ENCODE results near the gene AK9. TPM values are rescaled to one million over a fixed set of nuclear protein-coding genes. Genes with fewer than 3 reads are reported as not detected.

AK9 gene
- total RNA-seq, 4 donors from 2014 or later = 9.1 to 15.7 (median 13.2) TPM

- Histone ChIP-seq H3K9me3 (peaks cover 0 to 14% (median 0%) of the 10 kb centered on the region in 3 donors), H3K27ac (no peak overlapping the region), H3K4me3 (no peak overlapping the region), H3K36me3 (no peaks in the 10 kb centered on the region), H3K4me1 (no peaks in the 10 kb centered on the region), H3K27me3 (no peaks in the 10 kb centered on the region)
- WGBS, 2 donors (ENCODE audit: low coverage in 1 of 2) = 49 to 63% methylated on average over 2 to 3 of the region's 3 CpGs
- no peak for ATAC-seq
- TF ChIP-seq EP300 (IDR thresholded peaks at IDR 0.05) (no peak), POLR2AphosphoS5 (IDR thresholded peaks at IDR 0.05) (no peak), POLR2A (IDR thresholded peaks at IDR 0.05) (no peak)
- TF ChIP-seq, protein P1, sequence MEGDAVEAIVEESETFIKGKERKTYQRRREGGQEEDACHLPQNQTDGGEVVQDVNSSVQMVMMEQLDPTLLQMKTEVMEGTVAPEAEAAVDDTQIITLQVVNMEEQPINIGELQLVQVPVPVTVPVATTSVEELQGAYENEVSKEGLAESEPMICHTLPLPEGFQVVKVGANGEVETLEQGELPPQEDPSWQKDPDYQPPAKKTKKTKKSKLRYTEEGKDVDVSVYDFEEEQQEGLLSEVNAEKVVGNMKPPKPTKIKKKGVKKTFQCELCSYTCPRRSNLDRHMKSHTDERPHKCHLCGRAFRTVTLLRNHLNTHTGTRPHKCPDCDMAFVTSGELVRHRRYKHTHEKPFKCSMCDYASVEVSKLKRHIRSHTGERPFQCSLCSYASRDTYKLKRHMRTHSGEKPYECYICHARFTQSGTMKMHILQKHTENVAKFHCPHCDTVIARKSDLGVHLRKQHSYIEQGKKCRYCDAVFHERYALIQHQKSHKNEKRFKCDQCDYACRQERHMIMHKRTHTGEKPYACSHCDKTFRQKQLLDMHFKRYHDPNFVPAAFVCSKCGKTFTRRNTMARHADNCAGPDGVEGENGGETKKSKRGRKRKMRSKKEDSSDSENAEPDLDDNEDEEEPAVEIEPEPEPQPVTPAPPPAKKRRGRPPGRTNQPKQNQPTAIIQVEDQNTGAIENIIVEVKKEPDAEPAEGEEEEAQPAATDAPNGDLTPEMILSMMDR (IDR thresholded peaks at IDR 0.05) = no peak
Measured at GRCh38 chr6:109623288-109623687, 67.7 kb downstream of the AK9 start.

DNA sequence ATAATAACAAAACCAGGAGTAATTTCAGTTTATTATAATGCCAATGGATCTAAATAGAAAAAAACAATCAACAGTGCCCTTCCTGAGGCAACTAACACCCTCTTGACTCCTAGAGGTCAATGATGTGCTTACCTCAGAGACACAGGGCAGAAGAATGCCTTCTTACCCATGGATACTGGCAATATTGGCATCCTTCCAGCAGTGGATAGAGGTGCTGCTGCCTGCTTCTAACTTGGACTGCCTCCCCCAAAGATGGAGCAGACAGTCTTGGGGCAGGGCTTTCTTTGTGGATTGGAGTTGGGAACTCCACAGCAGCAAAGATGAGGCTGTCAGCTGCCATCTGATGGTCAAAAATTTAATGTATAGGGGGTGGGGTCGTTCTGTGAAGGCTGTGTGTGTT, 78.7 kb downstream of the AK9 start:
- H3K4me1 ChIP-seq = no peaks in the 10 kb centered on the region
- no peaks in the 10 kb centered on the region for H3K27me3 ChIP-seq

DNA sequence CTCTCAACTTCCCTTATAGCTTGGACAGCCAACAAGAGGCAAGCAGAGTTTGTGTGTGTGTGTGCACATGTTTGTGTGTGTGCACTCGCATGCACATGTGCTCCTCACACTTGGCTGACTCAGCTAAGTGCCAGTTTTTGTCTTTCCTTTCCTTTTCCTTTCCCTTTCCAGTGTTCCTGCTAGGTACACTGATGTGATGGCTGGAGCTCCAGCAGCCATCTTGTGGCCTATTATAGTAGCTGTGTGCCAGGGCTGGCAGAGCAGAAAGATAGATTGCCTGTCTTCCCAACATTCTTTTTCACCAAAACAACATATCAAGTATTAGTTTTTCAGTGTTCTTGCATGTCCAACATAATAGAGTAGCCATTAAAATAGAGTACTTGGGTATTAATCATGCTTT, 79.5 kb downstream of the AK9 start:
- H3K36me3 ChIP-seq = peaks cover 0 to 22% of the 10 kb centered on the region in 2 donors
- TF ChIP-seq POLR2A (IDR thresholded peaks at IDR 0.05) (no peak), EP300 (IDR thresholded peaks at IDR 0.05) (no peak), POLR2AphosphoS5 (IDR thresholded peaks at IDR 0.05) (no peak)
- TF ChIP-seq, protein P1 (IDR thresholded peaks at IDR 0.05) = no peak
- H3K27me3 ChIP-seq = no peaks in the 10 kb centered on the region
- no peak for ATAC-seq
- H3K4me3 ChIP-seq = no peak overlapping the region
- H3K9me3 ChIP-seq = peaks cover 0 to 5% (median 0%) of the 10 kb centered on the region in 3 donors
- no peaks in the 10 kb centered on the region for H3K4me1 ChIP-seq
- no peak overlapping the region for H3K27ac ChIP-seq
- WGBS, 2 donors (ENCODE audit: low coverage in 1 of 2) = 100% methylated on average over 1 of the region's 1 CpG; no CpG with 5 or more reads in 1 of the 2 donors

More for the DNA sequence above, 78.7 kb downstream of the AK9 start:
- ATAC-seq = no peak
- Histone ChIP-seq H3K27ac (no peak overlapping the region), H3K36me3 (peaks cover 0 to 18% of the 10 kb centered on the region in 2 donors), H3K4me3 (no peak overlapping the region), H3K9me3 (peaks cover 0 to 5% (median 0%) of the 10 kb centered on the region in 3 donors)
- 17 to 50% methylated on average over 1 of the region's 1 CpG for WGBS, 2 donors (ENCODE audit: low coverage in 1 of 2)
- TF ChIP-seq POLR2A (IDR thresholded peaks at IDR 0.05) = no peak
- TF ChIP-seq EP300 (IDR thresholded peaks at IDR 0.05) = no peak
- TF ChIP-seq, protein P1 (IDR thresholded peaks at IDR 0.05) = no peak
- no peak for TF ChIP-seq POLR2AphosphoS5 (IDR thresholded peaks at IDR 0.05)

DNA sequence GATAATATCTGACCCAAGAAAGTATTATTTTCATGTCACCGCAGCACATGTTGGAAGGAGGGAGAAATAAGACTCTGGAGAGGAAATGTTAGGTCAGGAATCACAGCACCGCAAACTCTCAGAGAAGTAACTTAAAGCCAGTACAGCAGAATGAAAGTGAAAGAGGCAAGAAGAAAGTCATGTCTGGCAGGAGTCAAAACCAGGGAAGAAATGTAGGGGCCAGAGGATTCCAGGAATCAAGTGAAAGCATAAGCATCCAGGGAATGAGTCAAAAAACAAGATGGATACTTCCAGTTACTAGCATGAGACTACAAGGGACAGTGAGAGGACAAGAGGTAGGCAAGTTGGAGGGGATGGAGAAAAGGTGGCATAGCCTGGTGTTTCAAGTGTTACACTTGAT, 80.4 kb downstream of the AK9 start:
- no peaks in the 10 kb centered on the region for H3K4me1 ChIP-seq
- H3K9me3 ChIP-seq = peaks cover 0 to 5% (median 0%) of the 10 kb centered on the region in 3 donors
- no peak for ATAC-seq
- no peak overlapping the region for H3K27ac ChIP-seq
- no peaks in the 10 kb centered on the region for H3K27me3 ChIP-seq
- peaks cover 0 to 26% of the 10 kb centered on the region in 2 donors for H3K36me3 ChIP-seq
- 60 to 68% methylated on average over 2 of the region's 2 CpGs for WGBS, 2 donors (ENCODE audit: low coverage in 1 of 2)
- TF ChIP-seq POLR2A (IDR thresholded peaks at IDR 0.05) (no peak), POLR2AphosphoS5 (IDR thresholded peaks at IDR 0.05) (no peak), EP300 (IDR thresholded peaks at IDR 0.05) (no peak)
- TF ChIP-seq, protein P1 (IDR thresholded peaks at IDR 0.05) = no peak
- H3K4me3 ChIP-seq = no peak overlapping the region

DNA sequence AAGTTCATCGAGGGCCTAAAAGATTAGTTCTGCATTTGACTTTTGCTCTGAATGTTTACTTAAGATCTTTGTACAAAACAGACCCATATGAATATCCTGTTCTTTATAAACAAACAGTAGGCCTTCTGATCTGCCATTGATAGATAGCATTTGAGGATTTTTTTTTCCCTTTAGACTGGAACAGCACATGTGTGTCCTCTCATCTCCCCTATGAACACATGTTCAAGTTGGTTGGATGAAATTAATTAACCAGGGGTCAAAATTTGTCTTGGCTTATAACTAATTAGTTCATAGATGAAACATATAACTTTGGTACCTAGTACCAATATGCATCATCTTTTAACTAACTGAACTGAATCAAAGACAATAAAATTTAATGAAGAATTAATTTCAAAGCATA, 81.3 kb downstream of the AK9 start:
- H3K4me1 ChIP-seq = no peaks in the 10 kb centered on the region
- H3K27me3 ChIP-seq = no peaks in the 10 kb centered on the region
- H3K4me3 ChIP-seq = no peak overlapping the region
- no peak overlapping the region for H3K27ac ChIP-seq
- TF ChIP-seq, protein P1 (IDR thresholded peaks at IDR 0.05) = no peak
- TF ChIP-seq EP300 (IDR thresholded peaks at IDR 0.05) = no peak
- TF ChIP-seq POLR2A (IDR thresholded peaks at IDR 0.05) = no peak
- no peak for TF ChIP-seq POLR2AphosphoS5 (IDR thresholded peaks at IDR 0.05)
- peaks cover 0 to 5% (median 0%) of the 10 kb centered on the region in 3 donors for H3K9me3 ChIP-seq
- WGBS, 2 donors (ENCODE audit: low coverage in 1 of 2) = 59 to 91% methylated on average over 1 of the region's 1 CpG
- H3K36me3 ChIP-seq = peaks cover 0 to 26% of the 10 kb centered on the region in 2 donors
- no peak for ATAC-seq
